ENCODE data around the gene FGF9.

The FGF9 gene

DNA sequence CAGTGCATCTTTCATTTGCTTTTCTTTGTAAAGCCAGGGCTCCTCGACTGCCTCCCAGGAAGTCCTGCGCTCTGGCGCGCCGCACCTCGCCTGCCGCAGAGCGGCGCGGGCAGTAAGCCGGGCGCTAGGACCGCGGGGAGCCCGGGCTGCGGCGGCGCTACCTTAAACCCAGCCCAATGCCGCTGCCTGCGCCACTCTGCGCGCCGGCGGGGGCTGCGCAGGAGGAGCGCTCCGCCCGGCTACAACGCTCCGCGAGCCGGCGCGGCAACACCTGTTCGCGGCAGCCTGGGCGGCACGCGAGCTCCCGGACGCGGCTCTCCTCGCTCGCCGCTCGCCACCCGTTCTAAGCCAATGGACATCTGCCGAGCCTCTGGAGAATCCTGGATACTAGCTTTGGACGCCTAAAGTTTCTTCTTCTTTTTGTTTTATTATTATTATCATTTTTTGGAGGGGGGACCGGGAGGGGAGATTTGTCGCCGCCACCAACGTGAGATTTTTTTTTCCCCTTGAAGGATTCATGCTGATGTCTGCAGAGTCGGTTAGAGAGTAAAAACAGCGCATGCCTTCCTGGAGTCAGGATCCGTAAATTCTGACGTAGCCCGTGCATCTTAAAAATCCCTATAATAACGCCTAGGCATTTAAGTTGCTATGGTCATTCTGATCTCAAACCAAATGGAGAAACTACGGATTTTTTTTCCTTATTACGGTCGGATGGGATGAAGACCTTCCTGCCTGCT is at the start of gene FGF9:
Gene FGF9 (plus strand): TSS at position 191 of the 737 bp plus-strand sequence. CDS start 840 bp downstream, outside the sequence.
- DNase-seq, result peak; percentile 80

DNA sequence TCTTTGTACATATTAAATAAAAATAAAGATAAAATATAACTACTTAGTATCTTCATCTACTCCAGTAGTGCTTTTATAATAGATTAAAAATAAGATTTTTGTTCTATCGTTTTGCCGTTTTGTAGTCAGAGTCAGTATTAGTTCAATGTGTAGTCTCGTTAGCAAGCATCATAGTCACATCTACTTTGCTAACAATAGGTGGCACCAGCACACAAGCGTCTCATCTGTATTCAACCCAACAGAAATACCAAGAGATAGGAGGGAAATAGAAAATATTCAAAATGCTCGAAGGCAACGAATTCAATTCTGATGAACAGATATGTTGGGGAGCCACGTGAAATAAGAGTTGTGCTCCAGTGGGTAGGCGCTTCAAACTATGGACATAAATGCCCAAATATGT is 45.5 kb upstream of the FGF9 start:
- DNase-seq, result peak; percentile 1

DNA sequence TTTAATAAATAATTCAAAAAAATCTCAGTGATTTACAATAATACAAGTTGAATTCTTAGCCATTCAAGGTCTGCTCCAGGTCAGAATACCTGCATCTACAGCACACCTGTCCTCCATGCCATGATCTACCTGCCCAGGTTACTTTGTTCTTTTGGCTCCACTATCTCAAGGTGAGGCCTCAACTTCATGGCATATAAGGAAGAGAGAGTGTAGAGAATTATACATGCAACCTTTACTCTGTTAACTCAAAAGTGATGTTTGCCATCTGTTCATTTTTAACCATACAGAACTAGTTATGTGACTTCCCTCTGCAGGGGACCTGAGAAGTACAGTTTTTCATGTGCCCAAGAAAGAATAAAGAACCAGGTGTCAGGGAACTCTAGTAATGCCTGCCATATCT is 38.7 kb upstream of the FGF9 start:
- no peak for DNase-seq

DNA sequence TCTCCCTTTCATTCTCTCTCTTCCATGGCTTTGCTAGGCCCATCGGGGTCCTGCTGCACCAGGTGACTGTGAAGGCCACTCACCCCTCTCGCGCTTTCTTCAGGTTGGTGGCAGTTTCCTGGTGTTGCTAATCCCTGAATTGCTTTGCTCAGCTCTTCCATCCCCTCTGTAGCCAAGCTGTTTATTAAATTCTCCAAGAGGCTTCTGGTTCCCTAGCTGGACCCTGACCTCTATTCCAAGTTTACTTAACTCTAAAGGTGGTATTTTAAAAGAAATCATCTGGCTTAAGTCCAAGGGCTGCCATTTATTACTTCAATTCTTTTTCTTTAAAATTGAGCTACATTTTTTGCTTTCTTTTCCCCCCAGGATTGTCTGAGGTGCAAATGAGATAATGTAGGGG is 34.2 kb upstream of the FGF9 start:
- DNase-seq, result no peak

- peak; percentile 87 for DNase-seq
Observed at GRCh38 chr13:21637296-21637695, 33.6 kb upstream of the FGF9 start.

- peak; percentile 43 for DNase-seq
Observed at GRCh38 chr13:21638319-21639282, 32.3 kb upstream of the FGF9 start.

DNA sequence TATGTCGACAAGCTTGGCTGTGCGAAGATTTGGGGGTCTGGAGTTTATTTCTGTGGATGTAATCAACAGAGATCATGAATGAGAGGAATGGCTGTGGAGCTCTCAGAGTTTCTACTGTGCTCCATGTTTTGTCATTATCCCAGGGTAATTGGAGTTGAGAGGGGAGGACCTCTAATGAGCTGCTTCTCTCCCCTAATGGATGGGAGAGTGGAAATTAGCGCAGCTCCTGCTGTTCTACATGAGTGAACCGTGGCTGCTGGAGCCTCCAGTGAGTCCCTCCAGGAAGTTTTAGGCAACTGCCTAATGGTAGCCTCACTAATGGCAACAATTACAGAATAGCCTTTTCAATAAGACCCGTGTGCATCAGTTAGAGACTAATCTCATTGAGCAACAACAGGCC is 31.3 kb upstream of the FGF9 start:
- DNase-seq, result peak; percentile 81

- DNase-seq, result no peak
Observed at GRCh38 chr13:21641629-21642028, 29.2 kb upstream of the FGF9 start.

DNA sequence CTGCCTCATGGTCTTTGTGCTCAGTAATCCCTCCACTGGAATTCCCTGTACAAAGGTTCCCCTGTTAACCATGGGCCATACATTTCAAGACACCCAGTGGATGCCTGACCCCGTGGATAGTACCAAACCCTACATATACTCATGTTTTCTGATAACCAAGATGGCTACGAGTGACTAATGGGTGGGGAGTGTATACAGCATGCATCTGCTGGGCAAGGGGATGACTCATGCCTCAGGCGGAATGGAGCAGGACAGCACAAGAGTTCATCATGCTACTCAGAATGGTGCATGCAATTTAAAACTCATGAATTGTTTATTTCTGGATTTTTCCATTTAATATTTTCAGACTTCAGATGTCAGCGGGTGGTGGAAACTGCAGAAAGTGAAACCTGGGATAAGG is 13.3 kb upstream of the FGF9 start:
- no peak for DNase-seq

DNA sequence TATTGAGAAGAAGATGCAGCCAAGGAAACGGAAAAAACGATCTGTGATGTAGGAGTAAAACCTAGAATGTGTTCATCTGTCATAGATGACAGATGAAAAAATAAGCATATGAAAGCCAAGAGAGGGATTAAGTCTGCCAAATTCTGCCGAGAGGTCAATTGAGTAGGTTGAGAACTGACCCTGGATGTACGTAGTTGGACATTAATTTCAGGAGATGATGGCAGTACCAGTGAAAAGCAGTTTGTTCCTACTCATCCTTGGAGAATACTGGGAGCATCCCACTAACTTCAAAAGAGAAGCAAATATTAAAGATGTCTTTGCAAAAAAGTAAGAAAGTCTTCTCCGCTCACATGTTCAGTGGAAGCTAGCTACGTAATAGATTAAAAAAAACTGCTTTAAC is 11.8 kb upstream of the FGF9 start:
- DNase-seq, result no peak

DNA sequence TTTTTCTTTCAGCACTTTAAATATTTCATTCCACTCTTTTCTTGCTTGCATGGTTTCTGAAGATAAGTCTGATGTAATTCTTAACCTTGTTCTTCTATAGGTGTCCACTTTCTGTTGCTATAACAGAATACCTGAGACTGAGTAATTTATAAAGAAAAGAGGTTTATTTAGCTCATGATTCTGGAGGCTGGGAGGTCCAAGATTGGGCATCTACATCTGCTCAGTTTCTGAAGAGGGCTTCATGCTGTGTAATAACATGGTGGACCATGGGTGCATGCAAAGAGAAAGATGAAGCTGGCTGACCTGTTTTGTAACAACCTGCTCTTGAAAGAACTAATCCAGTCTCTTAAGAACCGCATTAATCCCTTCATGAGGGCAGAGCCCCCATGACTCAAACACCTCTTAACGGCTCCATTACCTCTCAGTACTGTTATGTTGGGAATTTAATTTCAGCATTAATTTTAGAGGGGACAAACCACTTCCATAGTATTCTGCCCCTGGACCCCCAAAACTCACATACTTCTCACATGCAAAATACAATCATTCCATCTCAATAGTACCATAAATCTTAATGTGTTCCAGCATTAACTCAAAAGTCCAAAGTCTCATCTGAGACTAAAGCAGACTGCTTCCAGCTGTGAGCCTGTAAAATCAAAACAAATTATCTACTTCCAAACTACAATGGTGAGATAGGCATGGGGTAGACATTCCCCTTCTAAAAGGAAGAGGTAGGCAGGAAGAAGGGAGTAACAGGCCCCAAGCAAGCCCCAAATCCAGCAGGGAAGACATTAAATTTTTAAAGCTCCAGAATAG is 9.6 kb upstream of the FGF9 start:
- DNase-seq, result no peak

DNA sequence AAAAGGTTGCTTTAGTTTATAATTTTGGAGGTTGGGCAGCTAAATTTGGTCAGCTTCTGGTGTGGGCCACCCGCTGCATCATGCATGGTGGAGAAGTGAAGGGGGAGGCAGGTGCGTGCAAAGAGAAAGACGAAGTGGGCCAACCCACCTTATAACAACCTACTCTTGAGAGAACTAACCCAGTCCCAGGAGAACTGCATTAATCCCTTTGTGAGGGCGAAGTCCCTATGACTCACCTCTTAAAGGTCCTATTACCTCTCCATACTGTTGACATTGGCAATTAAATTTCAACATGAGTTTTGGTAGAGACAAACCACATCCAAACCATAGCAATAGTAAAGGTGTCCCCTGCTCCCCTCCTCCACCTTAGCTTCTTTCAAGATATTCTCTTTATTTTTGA is 7.7 kb upstream of the FGF9 start:
- DNase-seq, result no peak

DNA sequence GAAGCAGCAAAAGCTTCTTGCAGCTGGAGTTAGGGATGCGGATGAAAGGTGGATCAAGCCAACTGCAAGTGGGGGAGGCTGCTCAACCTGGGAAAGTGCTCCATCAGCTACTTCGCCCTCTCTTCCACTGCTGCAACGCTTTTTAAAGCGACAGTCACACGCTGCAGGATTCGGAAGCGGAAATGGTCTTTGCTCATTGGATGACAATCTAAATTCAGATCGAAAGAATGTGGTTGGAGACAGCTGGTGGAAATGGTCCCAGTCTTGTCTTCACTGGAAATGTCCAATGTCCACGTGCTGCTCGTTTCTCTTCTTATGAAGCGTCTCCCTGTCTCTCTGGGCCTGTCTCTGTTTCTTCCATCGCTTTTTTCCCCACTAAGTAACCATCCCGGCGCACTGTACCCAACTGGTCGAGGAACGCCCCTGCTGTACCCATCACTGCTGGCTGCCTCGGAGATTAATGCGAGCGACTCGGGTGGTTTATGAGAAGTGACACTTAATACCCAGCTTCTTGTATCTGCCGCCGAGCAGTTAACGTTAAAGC is 2.1 kb upstream of the FGF9 start:
- peak; percentile 31 for DNase-seq

- peak; percentile 43 for DNase-seq
Observed at GRCh38 chr13:21670006-21670882, 629 bp upstream of the FGF9 start.

GRCh38 chr13:21671620-21672286 is 880 bp downstream of the FGF9 start:
- DNase-seq, result peak; percentile 33

GRCh38 chr13:21672287-21672680 is 1.4 kb downstream of the FGF9 start:
- DNase-seq, result no peak

DNA sequence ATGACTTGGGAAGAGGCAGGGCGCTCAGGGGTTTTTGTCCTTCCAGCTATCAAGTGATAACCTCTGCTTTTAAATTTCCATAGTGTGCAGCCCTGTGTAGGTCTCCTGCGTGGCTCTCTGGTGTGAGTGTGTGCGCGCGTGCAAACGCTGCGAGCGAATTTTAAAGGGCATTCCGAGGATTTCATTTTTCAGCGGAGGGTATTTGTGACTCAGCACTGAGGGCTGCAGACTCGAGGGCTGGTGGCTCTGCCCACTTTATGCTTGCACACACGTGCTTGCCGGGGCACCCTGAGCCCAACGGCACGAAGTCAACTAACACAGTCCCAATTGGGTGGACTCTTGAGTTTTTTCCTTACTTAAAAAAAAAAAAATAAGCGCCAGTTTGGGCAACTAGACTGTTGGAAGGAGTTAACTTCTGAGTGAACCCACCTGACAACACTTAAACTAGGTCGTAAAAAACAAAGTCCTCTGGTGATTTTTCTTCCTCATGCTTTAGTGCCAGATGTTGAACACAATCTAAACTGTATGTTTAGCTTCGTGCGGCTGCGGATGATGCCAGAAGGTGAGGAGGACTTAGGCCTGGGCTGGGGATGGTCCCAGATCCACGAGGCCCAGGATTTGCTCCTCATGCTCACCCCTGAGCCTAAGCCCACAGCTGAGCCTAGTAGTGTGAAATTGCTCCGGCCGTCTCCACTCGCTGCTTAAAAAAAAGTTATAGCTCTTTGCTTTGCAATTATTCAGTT is 2.1 kb downstream of the FGF9 start:
- DNase-seq, result peak; percentile 17

DNA sequence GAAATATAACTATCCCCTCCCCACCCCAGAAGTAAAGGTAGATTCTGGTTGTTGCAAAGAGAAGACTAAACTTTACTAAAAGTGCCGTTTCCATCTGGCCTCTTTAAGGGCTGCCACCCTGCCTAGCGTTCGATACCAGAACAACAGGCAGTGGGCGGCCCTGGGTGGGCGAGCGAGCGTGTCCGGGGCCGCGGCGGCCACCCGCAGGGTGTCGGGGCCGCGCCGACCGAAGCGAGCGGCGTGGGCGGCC is 2.6 kb downstream of the FGF9 start:
- no peak for DNase-seq

- DNase-seq, result peak; percentile 51
Observed at GRCh38 chr13:21673789-21674489, 3.1 kb downstream of the FGF9 start.

- peak; percentile 46 for DNase-seq
Observed at GRCh38 chr13:21674490-21675009, 3.7 kb downstream of the FGF9 start.

Data from NCI-H1105 treated with DMSO at 0.1 percent for 48 hours (cell line).